ENCODE results near the gene OR8B4.
"Not testable (repeated sequence)": the region's sequence is repeated elsewhere in the genome, so short reads cannot be mapped to it uniquely, and the experiment has no call there.

The OR8B4 gene

GRCh38 chr11:124424384-124424921 is at the start of gene OR8B4:
TSS of gene OR8B4 (minus strand) at chr11:124424871. CDS start at chr11:124424871, 0 bp downstream.
- DNase-seq (ENCODE audit: low read depth in 2 of 3, low spot score in 1 of 3), result no peak

DNA sequence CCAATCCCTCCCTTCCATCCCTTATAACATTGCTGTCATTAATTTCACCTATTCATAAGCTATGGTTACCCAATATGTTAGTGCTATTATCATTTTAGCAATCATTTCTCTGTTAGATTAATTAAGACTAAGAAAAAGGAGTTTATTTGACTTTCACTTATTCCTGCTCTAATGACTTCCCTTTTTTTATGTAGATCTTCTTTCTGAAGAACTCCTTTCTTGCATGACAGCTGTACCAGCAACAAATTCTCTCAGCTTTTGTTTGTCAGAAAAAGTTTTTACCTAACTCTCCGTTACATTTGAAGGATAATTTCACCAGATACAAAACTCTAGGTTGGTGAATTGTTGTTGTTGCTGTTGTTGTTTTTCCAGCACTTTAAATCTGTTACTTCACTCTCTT is 49.4 kb upstream of the OR8B4 start:
- no peak for DNase-seq (ENCODE audit: low read depth in 2 of 3, low spot score in 1 of 3)

DNA sequence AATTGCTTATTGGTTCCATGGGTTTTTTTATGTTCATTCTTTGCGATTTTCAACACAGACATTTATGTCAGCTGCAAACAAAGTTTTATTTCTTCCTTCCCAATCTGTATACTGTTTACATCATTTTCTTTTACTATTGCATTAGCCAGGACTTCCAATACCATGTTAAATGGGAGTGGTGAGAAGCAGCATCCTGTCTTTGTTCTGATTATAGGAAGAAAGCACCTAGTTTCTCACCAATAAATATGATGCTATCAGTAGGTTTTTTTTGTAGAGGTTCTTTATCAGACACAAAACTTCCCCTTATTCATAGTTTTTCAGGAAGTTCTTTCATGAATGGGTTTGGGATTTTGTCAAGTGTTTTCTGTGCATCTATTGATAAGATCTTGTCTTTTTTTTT is 48.8 kb upstream of the OR8B4 start:
- DNase-seq (ENCODE audit: low read depth in 2 of 3, low spot score in 1 of 3), result no peak

DNA sequence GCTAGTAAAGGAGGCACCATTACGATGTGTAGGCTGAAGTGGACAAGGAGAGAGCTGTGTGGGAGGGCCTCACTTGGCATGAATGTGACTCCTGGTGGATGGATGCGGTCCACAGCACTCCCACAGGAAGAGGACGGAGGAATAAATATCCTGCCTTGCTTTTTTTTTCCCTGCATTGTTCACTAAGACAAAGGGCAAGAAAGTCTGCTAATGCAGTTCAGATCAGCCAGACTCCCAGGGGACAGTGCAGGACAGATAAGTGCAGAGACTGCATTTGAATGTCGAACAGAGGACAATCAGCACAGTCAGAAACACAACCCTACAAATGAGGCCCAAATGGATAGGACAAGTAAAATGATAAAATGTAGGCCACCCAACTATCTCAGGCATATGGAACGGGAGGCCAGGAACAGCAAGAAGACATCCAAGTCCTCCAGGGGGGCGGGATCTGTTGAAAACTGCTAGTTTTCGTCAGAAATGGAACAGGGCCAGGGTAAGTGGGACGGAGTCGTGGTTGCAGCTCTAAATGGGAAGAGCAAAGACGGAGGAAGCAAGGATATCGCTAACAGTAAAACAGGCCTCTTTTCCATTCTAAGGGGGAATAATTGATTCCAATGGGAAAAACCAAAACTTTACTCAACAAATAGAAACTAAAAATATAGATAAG is 46.0 kb upstream of the OR8B4 start:
- DNase-seq (ENCODE audit: low read depth in 2 of 3, low spot score in 1 of 3), result no peak

GRCh38 chr11:124467381-124467927 is 42.8 kb upstream of the OR8B4 start:
- DNase-seq (ENCODE audit: low read depth in 2 of 3, low spot score in 1 of 3), result no peak

- DNase-seq (ENCODE audit: low read depth in 2 of 3, low spot score in 1 of 3), result no peak
Measured at GRCh38 chr11:124465368-124465767, 40.7 kb upstream of the OR8B4 start.

DNA sequence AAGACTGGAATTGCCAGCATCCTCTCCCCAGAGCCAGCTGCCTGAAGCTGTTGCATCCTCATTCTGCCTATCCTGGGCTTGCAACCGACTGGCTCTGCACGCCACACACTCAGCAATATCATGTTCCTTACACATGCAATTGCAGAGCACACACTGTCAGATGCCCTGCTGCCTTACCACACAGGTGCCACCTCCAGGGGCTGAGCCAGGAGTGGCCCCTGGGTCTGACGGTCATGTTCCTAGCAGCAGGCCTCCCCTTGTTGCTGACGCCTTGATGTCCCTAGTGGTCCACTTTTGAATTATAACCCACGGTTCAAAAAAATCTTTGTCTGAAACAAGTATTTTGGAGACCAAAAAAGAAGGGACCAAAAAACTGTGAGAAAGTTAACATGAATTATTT is 39.3 kb upstream of the OR8B4 start:
- no peak for DNase-seq (ENCODE audit: low read depth in 2 of 3, low spot score in 1 of 3)

GRCh38 chr11:124463324-124463723 is 38.7 kb upstream of the OR8B4 start:
- no peak for DNase-seq (ENCODE audit: low read depth in 2 of 3, low spot score in 1 of 3)

DNA sequence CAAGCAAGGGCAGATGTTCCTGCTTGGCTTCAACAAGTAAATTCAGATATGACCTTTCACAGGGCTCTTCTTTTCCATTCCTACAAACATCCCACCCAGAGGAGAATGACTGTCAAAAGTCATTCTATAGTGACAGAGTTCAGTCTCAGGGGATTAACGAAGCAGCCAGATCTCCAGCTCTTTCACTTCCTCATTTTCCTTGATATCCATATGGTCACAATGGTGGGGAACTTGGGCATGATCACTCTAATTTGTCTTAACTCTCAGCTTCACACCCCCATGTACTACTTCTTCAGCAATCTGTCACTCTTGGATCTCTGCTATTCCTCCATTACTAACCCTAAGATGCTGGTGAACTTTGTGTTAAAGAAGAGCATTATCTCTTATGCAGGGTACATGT is 35.8 kb upstream of the OR8B4 start:
- no peak for DNase-seq (ENCODE audit: low read depth in 2 of 3, low spot score in 1 of 3)

GRCh38 chr11:124459379-124459778 is 34.7 kb upstream of the OR8B4 start:
- not testable (repeated sequence) for DNase-seq (ENCODE audit: low read depth in 2 of 3, low spot score in 1 of 3)

DNA sequence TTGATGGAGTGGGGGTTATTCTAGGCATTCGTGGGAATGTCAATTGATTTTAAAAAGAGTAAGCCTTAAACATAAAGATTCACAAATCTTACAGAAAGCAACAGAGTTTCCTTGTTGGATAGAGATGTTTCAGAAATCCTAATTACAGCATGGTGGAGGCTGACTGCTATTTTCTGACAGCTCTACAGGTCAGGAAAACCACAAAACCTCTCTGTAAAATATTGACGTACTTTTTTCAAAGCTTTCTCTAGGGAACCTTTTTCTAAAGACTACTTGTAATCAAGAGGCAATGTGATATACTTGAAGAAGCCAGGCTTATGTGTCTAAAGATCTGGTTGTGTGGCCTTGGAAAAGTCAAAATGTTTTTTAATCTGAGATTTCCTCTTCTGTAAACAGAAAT is 29.9 kb upstream of the OR8B4 start:
- no peak for DNase-seq (ENCODE audit: low read depth in 2 of 3, low spot score in 1 of 3)

GRCh38 chr11:124446916-124447315 is 22.2 kb upstream of the OR8B4 start:
- DNase-seq (ENCODE audit: low read depth in 2 of 3, low spot score in 1 of 3), result no peak

GRCh38 chr11:124445646-124446150 is 21.0 kb upstream of the OR8B4 start, which contains the start of gene OR8B8:
TSS of gene OR8B8 (minus strand) at chr11:124445696. CDS start at chr11:124441085, 4,611 bp downstream.
- DNase-seq (ENCODE audit: low read depth in 2 of 3, low spot score in 1 of 3), result no peak

DNA sequence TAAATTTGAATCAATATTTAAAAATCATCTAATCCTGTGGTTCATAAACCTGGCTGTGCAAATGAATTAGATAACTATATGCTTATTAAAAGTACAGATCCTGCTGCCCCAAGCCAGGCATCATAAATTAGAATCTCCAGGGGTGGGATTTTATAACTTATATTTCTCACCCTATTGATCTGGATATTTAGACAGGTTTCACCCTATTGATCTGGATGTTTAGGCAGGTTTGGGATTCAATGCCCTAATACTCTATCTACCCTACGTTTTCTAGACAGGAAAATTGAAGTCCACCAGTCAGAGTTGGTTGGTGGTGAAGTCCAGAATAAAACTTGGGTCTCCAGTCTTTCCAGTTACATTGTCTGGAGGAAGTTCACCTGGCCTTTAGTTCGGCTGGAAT is 18.2 kb upstream of the OR8B4 start:
- no peak for DNase-seq (ENCODE audit: low read depth in 2 of 3, low spot score in 1 of 3)

- no peak for DNase-seq (ENCODE audit: low read depth in 2 of 3, low spot score in 1 of 3)
Measured at GRCh38 chr11:124442442-124442841, 17.8 kb upstream of the OR8B4 start.

DNA sequence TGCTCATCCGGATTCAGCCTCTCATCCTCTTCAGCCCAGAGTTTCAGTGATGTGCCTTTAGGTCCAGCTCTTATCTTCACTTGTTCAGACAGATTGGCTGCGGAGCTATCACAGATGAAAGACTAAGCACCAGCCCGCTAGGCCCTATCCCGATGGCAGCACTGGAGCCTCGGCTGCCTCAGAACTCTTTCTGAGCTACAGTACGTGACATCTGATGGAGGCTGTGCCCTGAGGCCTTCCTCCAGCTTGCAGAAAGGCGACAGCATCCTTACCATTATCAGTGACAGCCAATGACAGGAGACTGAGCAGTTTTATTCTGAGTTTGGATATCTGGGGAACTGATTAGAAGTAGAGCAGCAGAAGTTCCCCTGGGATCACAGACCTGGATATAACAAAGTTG is 16.8 kb upstream of the OR8B4 start:
- DNase-seq (ENCODE audit: low read depth in 2 of 3, low spot score in 1 of 3), result no peak

- DNase-seq (ENCODE audit: low read depth in 2 of 3, low spot score in 1 of 3), result no peak
Measured at GRCh38 chr11:124441081-124441480, 16.4 kb upstream of the OR8B4 start.

DNA sequence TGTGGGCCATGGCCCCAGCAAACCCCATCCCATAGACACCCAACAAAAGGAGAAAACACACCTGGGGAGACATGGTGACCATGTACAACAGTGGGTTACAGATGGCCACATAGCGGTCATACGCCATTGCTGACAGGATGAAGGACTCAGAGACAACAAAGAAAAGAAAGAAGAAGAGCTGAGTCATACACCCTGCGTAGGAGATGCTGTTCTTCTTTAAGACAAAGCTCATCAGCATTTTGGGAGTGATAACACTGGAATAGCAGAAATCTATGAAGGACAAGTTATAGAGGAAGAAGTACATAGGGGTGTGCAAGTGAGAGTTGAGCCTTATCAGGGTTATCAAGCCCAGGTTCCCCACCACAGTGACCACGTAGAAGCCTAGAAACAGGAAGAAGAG is 15.9 kb upstream of the OR8B4 start:
- no peak for DNase-seq (ENCODE audit: low read depth in 2 of 3, low spot score in 1 of 3)

- DNase-seq (ENCODE audit: low read depth in 2 of 3, low spot score in 1 of 3), result no peak
Measured at GRCh38 chr11:124434699-124435098, 10.0 kb upstream of the OR8B4 start.

DNA sequence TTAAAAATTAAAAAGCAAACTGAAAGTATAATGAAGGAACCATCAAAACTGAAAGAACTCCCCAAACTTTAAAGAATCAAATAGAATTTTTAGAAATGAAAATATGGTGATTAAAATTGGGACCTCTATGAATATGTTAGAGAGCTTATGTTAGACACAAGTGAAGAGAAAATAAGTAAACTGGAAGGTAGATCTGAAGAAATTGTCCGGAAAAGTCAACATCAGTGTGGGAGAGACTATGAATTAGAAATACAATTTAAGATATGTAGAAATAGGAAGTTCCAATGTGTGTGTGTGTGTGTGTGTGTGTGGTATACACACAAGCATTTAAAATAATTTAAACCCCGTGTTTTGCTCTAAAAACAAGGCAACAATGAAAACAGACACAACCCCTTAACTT is 4.9 kb upstream of the OR8B4 start:
- DNase-seq (ENCODE audit: low read depth in 2 of 3, low spot score in 1 of 3), result no peak

DNA sequence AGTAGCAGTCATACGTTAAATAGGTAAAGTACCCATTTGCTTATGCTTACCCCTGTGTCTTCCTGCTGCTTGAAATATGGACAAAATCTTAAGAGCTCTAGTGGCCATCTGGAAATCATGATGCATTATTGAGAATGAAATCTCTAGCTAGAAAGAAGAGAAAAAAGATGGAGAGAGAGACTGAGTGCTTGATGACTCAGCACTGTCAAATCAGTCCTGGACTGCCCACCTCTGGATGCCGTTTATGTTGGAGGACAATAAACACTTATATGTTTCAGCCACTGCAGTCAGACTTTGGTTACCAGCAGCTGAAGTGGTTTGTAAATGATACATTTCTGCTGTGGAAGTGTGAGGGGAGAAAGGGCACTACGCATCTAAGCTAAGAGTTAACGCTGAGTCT is 3.6 kb downstream of the OR8B4 start:
- no peak for DNase-seq (ENCODE audit: low read depth in 2 of 3, low spot score in 1 of 3)

- no peak for DNase-seq (ENCODE audit: low read depth in 2 of 3, low spot score in 1 of 3)
Measured at GRCh38 chr11:124415356-124415923, 9.2 kb downstream of the OR8B4 start.

All from stimulated activated CD4-positive, alpha-beta T cell treated with anti-CD3 and anti-CD28 coated beads, Interleukin-12 subunit alpha, Interleukin-12 subunit beta, amount 100 ng/mL, for 48 hours (primary cell).